GM19468 (cell line): ENCODE measurements around the gene FOXN3.
"Not testable (repeated sequence)": the region's sequence is repeated elsewhere in the genome, so short reads cannot be mapped to it uniquely, and the experiment has no call there.

Experiments
- ATAC-seq: cut with Tn5 transposase; IDR thresholded peaks from one replicate; pipeline ENCODE4 v1.9.1; 2021; ENCODE audit warnings: mild to moderate bottlenecking, moderate library complexity, moderate number of reproducible peaks; ENCODE audit not compliant: unreplicated experiment; ENCODE audit errors: extremely low read depth

FOXN3 gene

DNA sequence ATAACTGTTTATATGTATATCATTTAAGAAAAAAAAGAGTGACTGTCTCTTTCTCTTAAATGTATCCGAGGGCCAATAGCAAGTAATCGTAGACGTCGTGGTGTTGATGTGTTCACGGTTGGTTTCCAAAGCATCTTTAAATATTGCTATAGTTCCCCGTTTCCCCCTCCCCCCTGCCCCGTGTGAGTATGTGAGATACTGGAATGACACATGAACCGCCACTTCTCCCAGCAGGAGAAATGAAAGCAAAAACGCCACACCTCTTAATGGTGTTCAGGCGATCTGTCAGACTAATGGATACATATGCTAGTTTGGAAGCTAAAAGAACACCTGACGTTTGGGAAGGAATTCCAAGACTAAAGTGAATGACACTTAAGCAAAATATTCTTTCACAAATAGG is 258.3 kb downstream of the FOXN3 start:
- no peak for ATAC-seq

DNA sequence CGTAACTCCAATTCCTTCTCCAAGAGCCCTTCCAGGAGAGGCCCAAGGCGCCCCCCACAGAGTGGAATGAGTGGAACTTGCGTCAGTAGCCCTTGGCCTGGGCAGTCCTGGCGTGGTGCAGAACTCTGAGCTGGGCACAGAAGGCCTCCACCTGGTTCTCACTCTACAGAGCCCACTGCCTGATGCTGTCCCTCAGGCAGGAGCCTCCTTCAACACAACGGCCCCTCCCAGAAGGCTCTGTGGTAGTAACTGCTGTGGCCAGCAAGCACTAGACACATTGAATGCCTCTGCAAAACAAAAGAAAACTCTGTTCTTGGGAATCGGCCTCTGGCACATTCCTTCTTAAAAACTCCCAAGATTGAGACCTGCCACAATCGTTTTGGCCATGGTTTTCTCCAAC is 258.9 kb downstream of the FOXN3 start:
- ATAC-seq, result not testable (repeated sequence)

DNA sequence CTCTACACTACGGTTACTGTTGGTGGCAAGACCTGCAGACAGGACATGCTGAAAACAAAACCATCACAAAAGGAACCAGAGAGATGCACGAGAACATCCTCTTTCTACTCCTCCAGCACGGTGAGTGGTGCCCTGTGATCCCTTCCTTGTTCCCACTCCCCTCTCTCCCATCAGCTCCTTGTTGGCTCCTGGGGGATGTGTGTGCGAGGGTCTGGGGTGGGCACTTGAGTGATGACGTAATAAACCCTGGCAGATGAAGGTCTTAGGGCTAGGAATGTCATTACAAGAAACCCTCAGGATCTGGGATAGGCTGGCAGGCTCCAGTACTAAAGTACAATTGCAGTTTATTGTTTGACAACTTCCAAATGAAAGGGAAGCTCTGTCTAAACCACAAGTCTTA is 261.5 kb downstream of the FOXN3 start:
- ATAC-seq, result no peak

DNA sequence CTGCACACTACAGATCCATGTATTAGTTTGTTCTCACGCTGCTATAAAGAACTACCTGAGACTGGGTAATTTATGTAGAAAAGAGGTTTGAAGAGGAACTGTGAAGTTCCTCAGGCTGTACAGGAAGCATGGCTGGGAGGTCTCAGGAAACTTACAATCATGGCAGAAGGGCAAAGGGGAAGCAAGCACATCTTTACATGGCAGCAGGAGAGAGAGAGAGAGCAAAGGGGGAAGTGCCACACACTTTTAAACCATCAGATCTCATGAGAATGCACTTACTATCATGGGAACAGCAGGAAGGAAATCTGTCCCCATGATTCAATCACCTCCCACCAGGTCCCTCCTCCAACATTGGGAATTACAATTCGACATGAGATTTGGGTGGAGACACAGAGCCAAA is 265.3 kb downstream of the FOXN3 start:
- ATAC-seq, result not testable (repeated sequence)

DNA sequence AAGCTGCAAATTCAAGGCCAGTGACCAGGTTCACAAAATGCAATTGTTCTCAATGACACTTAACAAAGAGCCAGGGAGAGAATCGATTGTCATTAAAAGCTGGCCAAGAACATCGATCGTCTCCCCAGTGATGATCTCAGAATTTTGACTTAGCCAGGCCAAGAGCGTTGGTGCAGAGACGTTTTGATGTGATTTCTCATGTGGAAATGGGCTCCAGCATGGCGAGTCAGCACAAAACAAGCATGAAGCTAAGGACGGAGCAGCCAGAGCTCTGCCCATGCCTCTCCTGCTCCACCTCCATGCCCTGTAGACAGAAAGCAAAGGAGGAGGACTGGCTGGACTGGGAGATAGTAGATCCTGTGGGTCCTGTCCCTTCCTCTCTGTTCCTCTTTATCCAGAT is 270.8 kb downstream of the FOXN3 start:
- ATAC-seq, result no peak

DNA sequence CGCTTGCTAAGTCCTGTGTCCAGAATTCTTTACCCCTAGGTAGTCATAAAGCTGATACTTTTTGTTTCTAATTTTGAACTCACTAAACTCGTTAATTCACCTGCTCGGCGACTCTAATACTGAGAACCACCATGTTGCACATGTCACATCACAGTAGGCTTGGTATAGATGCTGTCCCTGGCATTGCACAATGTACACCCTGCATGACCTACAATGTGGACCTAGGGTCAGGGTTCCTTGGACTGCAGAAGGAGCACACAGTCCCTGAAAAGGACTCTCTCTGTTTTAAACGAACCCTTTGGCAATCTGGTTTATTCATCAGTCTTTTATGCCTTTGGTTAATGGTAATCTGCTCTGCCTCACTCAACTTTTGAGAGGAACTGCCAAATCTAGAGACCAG is 272.4 kb downstream of the FOXN3 start:
- ATAC-seq, result no peak

DNA sequence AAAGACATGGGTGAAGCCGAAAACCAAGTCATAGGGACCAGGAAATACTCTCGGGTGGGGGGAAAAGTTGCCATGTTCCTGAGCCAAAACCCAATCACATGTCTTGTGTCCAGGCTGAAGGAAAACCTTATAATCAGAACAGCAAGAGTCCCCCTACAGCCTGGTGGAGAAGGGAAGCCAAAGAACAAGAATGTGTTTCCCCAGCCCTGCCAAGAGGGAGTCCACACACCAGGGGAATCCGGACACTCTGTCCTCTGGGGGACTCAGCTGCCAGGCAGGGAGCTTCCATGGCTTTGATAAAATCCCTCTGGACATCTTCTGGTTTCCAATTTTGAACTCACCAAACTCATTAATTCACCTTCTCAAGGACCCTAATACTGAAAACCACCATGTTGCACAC is 273.0 kb downstream of the FOXN3 start:
- no peak for ATAC-seq

DNA sequence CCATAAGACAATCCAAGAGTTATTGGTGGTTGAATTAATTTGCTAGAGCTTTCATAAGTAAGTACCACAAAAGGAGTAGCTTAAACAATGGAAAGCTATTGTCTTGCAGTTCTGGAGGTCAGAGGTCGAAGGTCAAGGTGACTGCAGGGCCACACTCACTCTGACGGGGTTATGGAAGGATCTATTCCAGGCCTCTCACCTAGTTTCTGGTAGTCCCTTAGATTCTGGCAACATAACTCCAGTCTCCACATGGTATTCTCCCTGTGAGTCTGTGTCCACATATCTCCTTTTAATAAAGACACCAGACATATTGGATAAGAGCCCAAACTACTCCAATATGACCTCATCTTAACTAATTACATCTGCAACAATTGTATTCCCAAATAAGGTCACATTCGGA is 273.4 kb downstream of the FOXN3 start:
- ATAC-seq, result no peak

DNA sequence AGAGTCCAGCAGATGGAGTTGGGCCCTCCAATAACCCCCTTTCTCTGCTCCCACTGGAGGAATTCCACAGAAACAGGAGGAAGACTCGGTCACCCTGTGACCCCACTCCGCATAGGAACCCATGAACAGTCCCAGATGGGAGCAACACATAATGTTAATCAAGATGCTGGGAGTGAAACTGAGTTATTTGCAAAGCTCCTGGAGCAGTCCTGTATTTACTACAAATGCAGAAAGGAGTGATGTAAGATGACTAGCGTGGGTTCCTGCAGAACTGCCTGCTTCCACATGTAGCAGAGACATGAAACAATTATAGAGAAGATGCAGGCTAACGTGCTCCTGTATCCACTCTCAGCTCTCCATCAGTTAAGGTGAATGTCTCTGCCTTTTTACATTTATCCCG is 274.7 kb downstream of the FOXN3 start:
- no peak for ATAC-seq

DNA sequence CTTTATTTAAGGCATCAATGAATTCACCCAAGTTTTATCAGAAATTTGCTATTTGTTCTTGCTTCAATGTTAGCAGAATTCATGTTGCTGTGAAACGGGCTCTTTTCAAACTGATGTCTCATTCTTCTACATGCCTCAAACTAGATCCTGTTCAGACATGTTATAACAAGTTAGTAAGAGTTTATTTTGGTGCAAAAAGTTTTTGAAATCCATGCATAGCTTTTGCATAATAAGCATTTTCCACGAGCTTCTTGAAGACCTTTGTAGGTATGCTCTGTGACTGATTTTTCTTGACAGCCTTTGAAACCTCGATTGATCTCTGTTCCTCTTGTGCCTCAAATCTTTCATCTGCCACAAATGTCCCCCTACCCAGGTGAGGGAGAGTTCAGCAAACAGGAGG is 275.2 kb downstream of the FOXN3 start:
- ATAC-seq, result no peak

DNA sequence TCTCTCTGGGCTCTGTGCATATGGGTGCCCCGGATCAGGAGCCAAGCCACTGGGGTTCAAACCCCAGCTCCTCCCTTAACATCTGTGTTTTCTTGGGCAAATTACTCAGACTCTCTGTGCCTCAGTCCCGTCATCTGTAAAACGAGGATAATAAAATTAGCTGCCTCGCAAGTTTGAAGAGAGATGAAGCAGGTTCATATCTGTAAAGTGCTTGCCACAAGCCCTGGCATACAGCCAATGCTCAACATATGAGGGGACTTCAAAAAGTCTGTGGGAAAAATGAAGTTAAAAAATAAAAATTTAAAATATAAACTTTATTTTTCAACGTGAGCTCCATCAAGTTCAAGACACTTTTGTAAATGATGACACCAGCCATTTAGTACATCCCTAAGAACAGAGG is 276.7 kb downstream of the FOXN3 start:
- ATAC-seq, result no peak

DNA sequence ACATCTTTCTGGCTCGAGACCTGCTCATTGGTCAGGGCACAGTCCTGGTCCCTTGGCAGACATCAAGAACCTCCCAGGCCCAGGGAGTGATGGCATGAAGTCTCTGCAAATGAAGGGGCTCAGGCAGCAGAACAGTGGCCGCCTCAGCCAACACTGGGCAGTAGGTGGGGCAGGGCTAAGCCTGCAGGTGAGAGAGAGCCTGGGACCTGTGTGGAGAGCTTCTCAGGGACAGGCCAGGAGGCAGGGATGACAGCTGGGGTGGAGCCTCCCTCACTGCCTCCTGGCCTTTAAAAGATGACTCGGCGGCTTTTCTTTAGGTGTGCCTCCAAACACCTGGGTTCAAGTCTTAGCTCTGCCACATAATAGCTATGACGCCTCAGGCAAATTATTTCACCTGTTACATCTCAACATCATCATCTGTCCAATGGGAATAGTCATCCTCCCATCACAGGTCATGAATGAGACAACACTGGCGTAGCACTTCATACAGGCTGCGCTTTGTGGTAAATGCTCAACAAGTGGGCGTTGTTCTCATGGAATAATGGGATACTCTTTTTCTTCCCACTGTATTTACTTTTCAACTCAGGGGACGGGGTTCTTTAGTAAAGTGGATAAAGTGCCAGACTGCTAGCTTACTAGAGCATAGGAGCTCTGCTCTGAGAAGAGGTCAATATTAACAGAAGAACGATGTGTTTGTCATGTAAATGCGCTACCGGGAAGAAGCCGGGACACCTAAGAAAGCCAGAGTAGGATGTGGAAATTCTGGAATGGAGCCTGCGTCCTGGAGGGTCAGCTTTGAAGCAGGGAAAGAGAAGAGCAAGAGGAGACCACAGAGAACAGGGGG is 277.4 kb downstream of the FOXN3 start:
- no peak for ATAC-seq

DNA sequence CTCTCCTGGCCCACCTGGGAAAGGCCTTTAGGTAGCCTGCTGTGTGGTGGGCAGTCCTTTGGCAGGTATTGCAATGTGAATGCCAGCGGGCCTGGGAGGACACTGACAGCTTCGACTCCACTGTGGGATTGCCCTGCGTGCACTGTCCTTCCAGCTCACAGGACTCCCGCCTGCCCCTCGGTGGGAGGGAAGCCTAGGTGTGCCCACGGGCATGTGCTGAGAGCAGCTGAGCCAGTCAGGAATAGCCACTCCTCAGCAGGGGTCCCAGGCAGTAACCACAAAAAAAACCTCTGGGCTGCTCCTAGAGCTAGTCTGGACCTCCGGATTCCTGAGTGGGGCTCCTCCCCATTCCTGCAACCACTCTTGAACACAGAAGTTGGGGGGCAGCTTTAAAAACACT is 278.2 kb downstream of the FOXN3 start:
- ATAC-seq, result no peak

DNA sequence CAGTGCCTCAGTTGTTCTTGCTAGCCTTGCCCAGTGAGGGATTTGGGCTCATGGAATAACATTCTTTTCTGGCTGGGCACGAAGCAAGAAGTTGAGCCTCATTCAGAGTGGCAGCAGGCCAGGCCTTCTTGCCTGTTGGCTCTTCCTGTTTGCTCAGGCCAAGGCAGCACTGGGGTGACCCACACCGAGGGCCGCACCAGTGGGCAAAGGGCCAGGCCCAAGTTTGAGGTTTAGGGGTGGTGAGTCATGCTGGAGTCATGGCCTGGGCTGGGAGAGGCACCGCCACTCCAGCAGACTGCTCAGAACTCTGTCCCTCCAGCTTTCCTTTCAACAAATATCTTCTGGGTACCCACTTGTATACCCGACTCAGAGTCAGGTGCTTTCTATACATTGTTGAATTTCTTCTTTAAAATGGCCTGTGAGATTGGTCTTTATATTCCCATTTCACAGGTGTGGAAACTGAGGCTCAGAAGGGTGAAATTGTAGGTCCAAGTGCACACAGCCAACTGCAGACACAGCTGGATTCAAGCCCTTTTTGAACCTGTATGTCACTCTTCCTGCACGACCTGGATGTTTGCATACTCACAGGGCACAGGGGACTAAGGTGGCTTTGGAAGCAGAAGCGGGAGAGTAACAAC is 279.4 kb downstream of the FOXN3 start:
- no peak for ATAC-seq

DNA sequence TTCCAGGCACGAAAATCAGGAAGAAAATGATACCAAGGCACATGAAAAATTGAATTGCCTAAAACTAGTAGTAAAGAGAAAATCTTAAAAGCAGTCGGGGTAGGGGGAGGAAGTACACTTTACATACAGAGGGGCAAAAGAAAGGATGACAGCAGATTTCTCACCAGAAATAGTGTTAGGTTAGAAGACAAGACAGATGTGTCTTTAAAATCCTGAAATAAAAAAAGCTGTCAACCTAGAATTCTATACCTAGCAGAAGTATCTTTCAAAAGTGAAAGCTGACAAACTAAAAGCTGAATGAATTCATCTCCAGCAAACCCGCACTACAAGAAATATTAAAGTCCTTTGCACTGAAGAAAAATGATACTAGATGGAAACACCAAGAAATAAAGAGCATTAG is 280.4 kb downstream of the FOXN3 start:
- no peak for ATAC-seq

DNA sequence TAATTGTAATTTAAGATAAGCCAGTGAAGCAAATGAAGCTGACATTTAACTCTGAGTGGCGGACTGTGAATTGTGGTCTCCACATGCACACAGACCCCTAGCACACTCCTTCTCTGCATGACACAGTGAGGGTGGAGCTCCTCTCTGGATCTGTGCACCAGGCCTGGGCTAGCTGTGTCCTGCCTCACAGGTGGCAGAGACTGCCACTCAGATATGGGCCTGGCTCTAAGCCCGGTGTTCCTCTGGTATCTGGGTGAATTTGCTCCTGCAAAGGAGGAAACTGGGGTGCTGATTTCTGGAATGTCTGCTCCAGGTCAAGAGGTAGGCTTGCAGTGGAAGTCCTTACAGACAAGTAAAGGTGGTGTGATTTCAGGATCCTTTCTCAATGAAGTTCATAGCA is 282.4 kb downstream of the FOXN3 start:
- ATAC-seq, result no peak

DNA sequence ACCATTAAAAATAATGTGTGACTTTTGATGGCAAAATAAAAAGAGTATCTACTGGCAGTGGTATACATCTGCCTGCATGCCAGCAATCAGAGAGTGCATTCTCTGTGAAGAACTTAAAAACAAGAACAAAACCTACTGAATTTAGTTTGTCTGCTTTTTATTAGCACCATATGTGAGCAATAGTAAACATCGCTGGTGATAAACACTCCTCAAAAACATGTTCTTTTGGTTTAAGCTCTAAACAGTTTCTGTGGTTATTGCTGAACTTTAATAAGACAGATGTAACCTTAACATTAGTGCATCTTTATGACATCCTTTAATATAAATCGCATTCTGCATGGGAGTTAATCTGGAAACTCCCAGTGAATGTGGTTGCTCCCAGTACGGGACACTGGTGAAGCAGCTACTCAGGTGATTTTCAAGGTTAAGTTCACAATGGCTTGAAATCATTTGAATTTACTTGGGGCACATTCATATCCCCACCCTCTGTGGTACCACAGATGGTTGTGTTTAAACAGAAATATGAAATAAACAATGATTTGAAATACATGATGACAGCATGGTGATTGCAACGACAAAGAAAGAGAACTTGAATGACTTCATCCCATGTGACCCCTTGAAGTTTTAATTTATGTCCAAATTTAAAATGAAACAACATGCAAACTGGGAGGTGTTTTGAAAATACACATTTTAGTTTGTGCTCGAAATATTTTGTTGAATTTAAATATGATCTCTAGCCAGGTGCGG is 285.9 kb downstream of the FOXN3 start:
- ATAC-seq, result no peak

DNA sequence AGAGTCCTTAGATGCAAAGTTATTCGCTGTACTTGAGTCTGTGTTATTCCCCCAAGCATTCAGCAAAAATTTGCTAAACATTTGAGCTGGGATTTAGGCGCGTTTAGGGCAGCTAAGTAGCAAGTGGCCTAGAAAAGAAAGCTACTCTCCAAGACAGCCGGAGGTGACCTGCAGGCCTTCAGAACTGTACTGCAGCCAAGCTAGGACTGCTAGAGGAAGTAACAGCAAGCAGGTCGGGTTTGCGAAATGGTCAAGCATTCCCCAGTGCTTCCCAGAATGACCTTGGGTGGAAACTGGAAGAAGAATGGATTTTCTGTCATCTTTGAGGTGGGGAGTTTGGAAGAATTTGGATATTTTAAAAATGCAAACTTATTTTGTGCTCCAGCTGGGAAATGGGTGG is 287.5 kb downstream of the FOXN3 start:
- no peak for ATAC-seq

DNA sequence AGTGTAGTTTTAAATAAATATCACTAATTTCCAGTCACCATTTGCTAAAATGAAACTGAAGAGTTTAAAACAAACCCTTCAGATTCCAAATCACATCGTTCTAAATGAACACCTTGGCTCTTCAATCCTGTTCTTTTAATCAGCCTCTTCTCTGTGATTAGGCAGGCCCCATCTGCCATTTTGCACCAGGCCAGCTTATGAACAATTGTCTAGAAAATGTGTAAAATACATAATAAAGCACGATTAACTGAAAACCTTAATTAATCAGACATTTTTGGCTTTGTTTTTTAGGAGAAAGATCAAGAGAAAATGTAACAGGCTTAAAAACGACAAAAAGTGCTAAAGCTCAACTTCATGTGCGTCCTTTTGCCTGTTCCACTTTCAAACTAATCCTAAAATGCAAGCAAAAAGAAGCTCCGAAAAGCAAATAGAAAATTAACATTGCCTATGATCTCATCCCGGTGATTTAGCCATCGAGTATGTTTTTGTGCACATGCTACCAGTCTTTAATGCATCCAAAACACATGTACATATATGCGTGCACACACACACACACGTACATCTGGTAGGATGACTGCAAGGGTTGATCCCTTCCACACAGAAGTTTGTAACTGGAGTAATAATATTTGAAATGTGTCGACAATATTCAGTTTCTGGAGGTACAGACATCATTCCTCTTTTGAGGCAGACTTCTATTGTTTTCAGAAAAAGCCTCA is 288.6 kb downstream of the FOXN3 start:
- no peak for ATAC-seq

DNA sequence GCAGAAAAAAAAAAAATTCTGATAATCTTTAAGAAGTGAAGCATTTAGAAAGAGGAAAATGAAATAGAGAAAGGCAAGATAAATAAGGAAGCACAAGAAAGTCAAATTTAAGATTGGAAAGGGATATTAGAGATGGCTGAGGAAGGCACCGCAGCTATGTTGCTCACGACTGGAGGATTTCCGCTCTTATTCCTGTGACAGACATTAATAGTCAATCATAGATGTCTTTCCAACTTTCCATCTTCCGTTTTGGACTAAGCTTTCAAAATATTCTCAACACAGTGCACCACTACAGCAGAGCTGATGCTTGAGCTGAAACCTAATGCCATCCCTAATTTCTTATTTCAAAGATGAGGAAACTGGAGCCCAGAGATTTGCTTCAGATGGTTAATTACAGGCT is 290.6 kb downstream of the FOXN3 start:
- no peak for ATAC-seq

DNA sequence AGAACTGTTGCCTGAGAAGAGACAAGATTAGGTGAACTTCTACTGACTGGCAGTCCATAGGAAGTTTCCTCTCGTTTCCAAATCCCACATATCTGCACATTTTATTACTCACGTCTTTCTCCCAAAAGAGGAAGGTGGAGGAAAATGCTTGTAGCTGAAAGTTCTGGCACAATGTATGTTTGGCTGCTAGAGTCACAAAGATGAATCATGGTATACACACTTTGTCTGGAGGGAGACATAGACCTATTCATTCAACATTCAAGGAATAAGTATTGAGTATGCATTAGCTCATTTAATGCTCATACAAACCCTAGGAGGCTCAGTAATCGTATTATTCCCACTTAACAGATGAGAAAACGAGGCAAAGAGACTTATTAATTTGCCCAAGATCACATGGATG is 291.8 kb downstream of the FOXN3 start:
- no peak for ATAC-seq
